ENCODE measurements around the gene ERP27.

Gene ERP27

GRCh38 chr12:14934511-14934910, 3.8 kb downstream of the ERP27 start:
- peak; percentile 61 for DNase-seq

GRCh38 chr12:14931791-14932560, 6.4 kb downstream of the ERP27 start:
- DNase-seq = no peak

DNA sequence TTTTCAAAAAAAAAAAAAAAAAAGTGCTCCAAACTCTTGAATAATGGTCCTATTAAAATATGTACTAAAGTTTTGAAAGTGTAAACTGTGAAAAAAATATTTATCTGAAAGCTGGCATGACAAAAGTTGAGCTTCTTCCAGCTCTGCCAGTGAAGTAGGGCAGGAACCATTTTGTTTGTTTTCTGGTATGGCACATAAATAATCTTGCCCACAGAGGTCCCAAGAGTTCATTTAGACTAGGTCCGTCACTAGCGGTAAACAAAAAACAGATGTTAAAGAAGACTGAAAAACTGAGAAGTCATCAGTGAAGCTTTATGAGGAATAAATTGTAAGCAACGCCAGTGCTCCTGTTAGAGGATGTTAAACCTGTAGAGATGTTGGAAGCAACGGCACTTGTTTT, 7.0 kb downstream of the ERP27 start:
- DNase-seq = no peak

GRCh38 chr12:14930299-14930698, 8.0 kb downstream of the ERP27 start:
- DNase-seq = no peak

DNA sequence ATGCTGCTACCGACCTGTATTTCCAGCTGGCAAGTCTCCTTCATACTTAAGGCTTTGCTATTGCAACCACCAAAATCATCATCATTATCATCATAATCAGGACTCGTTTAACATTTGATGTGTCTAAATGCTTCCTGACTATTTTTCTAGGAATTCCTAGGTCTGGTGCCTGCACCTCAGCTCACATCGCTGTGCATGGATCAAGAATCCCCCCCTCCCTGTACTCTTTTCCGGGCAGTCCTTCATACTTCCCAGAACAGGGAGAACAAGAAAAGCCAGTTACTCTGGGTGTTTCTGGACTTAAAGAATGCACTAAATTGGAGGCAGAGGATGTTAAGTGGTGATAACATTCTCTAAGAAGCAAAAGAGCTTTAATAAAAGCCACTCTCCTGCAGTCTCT, 9.4 kb downstream of the ERP27 start:
- DNase-seq = peak; percentile 96

GRCh38 chr12:14927267-14927666, 11.1 kb downstream of the ERP27 start:
- no peak for DNase-seq

DNA sequence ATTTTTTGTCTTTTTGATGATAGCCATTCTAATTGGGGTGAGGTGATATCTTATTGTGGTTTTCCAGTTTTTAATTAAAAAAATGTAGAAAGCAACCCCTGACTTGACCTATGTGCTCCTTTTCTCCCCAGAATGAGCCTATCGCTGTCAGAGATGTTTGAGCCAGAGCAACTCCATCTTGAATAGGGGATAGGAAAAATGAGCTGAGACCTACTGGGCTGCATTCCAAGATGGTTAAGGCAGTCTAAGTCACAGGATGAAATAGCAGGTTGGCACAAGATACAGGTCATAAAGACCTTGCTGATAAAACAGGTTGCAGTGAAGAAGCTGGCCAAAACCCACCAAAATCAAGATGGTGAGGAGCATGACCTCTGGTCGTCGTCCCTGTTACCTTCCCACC, 13.8 kb downstream of the ERP27 start:
- no peak for DNase-seq

- DNase-seq = no peak
Observed at GRCh38 chr12:14923944-14924343, 14.4 kb downstream of the ERP27 start.

DNA sequence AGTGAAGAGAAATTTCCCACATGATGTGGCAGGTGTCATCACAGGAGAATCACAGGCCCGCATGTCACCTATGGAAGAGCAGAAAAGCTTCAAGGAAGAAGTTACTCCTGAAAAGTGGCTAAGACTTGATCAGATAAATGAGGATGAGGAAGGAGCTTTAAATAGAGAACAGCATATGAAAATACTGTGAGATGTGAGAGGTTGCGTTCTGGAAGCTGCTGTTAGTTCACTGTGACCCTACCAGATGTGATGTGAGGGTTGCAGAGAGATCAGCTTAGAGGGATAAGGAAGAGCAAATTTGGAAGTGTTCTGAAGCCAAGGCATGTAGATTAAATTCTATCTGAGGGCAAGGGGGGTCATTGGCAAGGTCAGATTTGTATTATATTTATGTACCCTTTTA, 17.1 kb downstream of the ERP27 start:
- DNase-seq = no peak

GRCh38 chr12:14920475-14921126, 17.7 kb downstream of the ERP27 start:
- DNase-seq = no peak

GRCh38 chr12:14919455-14919854, 18.9 kb downstream of the ERP27 start:
- no peak for DNase-seq

GRCh38 chr12:14915736-14916135, 22.6 kb downstream of the ERP27 start:
- DNase-seq = no peak

GRCh38 chr12:14913381-14913781, 25.0 kb downstream of the ERP27 start:
- peak; percentile 24 for DNase-seq

GRCh38 chr12:14911131-14911530, 27.2 kb downstream of the ERP27 start:
- DNase-seq = no peak

DNA sequence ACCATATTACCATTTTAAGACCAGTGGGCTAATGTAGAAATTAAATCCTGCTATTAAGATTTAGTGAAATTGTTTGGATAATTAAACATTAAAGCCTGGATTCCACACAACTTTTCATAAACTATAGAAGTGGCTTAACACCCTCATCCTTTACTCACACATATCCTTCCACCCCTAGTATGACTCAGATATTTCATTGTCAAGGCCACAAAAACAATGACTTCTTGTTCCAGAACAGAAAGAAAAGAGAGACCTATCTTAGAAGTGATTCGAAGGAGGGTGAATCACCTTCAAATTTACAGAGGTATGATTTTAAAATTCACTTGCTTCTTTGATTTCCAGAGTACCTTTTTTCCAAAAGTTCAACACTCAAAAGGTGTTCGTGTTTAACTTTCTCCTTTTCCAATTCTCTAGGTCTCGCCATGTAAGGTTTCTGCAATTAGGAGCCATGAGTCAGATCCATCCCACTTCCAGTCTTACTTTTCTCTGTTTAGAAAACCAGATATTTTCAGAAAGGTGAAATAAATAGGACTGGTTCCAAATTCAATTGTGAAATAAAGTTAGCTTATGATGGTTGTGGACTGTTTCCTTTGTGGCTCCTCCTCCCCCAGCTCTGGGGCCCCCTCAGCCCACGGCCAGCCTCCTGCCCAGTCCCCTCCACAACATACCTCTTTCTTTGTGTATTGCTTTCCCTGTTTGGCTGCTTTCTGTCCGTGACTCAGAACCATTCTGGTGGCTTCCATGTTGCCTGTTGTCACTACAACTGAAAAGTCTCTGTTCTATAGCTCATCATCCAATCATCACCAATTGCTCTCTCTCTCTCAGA, 28.0 kb downstream of the ERP27 start:
- no peak for DNase-seq

- no peak for DNase-seq
Observed at GRCh38 chr12:14907953-14908352, 30.4 kb downstream of the ERP27 start.

GRCh38 chr12:14906114-14906513, 32.2 kb downstream of the ERP27 start:
- no peak for DNase-seq

GRCh38 chr12:14905269-14906004, 32.9 kb downstream of the ERP27 start:
- no peak for DNase-seq

GRCh38 chr12:14904854-14905253, 33.5 kb downstream of the ERP27 start:
- no peak for DNase-seq

DNA sequence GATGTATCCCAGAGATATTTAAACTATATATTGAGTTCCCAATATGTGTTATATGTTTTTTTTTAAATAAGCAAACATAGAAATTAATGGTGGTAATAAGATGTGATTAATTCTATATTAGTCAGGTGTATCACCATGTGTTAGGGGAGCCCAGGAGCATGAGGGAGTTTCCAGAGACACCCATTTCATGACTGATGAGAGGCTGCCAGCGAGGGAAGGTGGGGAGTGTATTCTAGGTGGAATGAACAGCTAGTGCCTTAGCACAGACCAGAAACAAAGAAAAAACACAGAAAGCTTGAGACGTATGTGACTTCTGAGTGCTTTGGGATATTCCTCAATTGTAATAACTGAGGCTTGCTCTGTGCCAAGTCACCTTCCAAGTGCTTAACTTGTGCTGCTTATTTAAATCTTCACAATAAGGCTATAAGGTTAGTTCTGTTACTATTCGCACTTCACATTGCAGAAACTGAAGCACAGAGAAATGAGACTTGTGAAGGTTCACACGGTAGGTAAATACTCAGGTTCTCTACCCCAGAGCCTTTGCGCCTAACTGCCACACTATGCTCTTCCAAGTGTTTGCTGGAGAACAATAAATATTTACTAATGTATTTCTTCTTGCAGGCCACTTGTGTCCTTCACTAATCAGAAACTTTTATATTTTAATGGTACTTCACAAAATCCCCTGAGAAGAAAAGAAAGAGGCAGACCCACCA, 34.8 kb downstream of the ERP27 start:
- peak; percentile 60 for DNase-seq

DNA sequence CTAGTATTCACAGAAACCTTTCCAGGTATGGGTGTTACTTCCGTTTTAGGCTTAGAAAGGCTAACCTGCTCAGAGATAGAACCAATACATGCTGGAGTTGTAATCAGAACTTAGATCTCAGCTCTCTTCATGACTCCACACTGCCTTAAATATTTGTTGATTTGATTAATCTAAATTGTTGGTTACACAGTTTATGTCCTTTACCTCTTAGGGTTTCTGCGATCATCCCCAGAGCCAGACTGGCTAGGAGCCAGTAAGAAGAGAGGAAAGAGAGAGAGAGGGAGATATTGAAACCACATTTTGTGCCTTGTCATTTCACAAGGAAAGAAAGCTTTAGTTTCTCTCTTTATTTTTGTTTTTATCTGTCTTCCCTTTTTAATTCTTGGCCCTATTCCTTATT, 35.9 kb downstream of the ERP27 start:
- DNase-seq = no peak

GRCh38 chr12:14901228-14901562, 37.1 kb downstream of the ERP27 start:
- peak; percentile 13 for DNase-seq

Measured in DMS53 (cell line).